Nephron (organoid): ENCODE data around the gene AKT2.
A peak's percentile ranks its signal among the peaks of the same experiment; 100 is the strongest.

Experiments
- H3K27ac Mint-ChIP-seq, 3 experiments: 2 replicates each; pipeline ENCODE4 v1.8.0; 2020; ENCODE audit warnings: mixed read lengths in 3 of 3, mild to moderate bottlenecking in 2 of 3, moderate library complexity in 1 of 3
- H3K27me3 Mint-ChIP-seq: 2 replicates; pipeline ENCODE4 v1.8.0; 2021; ENCODE audit warnings: low read depth, mild to moderate bottlenecking, moderate library complexity, mixed read lengths
- H3K36me3 Mint-ChIP-seq: 2 replicates; pipeline ENCODE4 v1.8.0; 2020; ENCODE audit warnings: low read depth, mixed read lengths
- H3K4me1 Mint-ChIP-seq: 2 replicates; pipeline ENCODE4 v1.8.0; 2020; ENCODE audit warnings: mixed read lengths
- H3K4me3 Mint-ChIP-seq, 3 experiments: 2 replicates each; pipeline ENCODE4 v1.8.0; 2020; ENCODE audit warnings: mild to moderate bottlenecking in 3 of 3, mixed read lengths in 3 of 3, moderate library complexity in 2 of 3
- H3K9me3 Mint-ChIP-seq: 2 replicates; pipeline ENCODE4 v1.8.0; 2020; ENCODE audit warnings: mixed read lengths
- TF ChIP-seq, protein P1 (sequence below), 3 experiments: fragments of 200-600 bp; sonication (generic); IDR thresholded peaks; one replicate each; pipeline ENCODE4 v1.5.0; 2021; ENCODE audit warnings: antibody characterized with exemption in 3 of 3; ENCODE audit not compliant: unreplicated experiment in 3 of 3

AKT2 gene

DNA sequence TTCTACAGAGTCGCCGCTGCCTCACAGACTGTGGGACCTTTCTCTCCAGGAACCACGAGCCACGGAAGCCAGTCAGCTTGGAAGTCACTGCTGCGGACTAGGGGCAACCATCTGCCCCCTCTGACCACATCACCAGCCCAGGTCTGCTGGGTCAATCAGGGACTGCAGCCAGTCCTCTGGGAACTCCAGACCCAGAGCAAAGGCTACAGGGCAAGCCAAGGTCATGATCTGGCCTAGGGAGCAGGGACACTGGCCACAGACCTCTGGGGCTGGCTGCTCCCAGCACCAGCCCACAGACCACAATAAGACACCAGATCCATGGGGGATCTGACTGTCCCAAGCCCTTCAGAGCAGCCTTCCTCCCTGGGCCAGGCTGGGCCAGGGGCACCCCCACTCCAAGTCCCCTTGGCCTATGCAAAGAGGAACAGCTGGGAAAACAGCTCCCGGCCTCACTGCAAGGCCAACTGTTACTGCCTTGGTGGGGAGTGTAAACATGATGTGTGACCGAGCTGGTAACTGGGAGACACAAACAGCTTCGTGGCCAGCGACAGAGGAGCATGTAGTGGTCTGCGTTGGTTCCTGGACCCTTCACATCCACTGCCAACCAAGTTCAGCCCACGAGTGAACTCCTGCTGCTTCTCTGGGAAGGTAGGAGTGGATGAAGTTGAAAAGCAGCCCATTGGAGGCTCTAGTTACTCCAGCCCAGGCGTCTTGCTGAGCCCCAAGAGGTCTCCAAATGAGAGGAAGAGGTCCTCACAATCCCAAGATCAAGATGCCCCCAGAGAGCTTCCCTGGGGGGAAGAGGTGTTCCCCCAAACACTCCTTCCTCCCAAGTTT lies 1.5 kb downstream of the AKT2 start:
- H3K9me3 Mint-ChIP-seq: no peaks in the 10 kb centered on the region
- H3K27me3 Mint-ChIP-seq: no peaks in the 10 kb centered on the region
- peak overlapping the region; percentile 90 to 98 (median 92) for H3K4me3 Mint-ChIP-seq
- H3K36me3 Mint-ChIP-seq: no peaks in the 10 kb centered on the region
- peaks cover 61% of the 10 kb centered on the region for H3K4me1 Mint-ChIP-seq
- H3K27ac Mint-ChIP-seq: peak overlapping the region; percentile 99
- TF ChIP-seq, protein P1, sequence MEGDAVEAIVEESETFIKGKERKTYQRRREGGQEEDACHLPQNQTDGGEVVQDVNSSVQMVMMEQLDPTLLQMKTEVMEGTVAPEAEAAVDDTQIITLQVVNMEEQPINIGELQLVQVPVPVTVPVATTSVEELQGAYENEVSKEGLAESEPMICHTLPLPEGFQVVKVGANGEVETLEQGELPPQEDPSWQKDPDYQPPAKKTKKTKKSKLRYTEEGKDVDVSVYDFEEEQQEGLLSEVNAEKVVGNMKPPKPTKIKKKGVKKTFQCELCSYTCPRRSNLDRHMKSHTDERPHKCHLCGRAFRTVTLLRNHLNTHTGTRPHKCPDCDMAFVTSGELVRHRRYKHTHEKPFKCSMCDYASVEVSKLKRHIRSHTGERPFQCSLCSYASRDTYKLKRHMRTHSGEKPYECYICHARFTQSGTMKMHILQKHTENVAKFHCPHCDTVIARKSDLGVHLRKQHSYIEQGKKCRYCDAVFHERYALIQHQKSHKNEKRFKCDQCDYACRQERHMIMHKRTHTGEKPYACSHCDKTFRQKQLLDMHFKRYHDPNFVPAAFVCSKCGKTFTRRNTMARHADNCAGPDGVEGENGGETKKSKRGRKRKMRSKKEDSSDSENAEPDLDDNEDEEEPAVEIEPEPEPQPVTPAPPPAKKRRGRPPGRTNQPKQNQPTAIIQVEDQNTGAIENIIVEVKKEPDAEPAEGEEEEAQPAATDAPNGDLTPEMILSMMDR (IDR thresholded peaks at IDR 0.05; ENCODE audit: unreplicated experiment in 3 of 3): no peak

GRCh38 chr19:40282920-40283319 lies 2.2 kb downstream of the AKT2 start:
- peaks cover 68% of the 10 kb centered on the region for H3K4me1 Mint-ChIP-seq
- peak overlapping the region; percentile 99 for H3K27ac Mint-ChIP-seq
- TF ChIP-seq, protein P1 (IDR thresholded peaks at IDR 0.05; ENCODE audit: unreplicated experiment in 3 of 3): no peak
- H3K27me3 Mint-ChIP-seq: no peaks in the 10 kb centered on the region
- no peaks in the 10 kb centered on the region for H3K9me3 Mint-ChIP-seq
- no peaks in the 10 kb centered on the region for H3K36me3 Mint-ChIP-seq
- peak overlapping the region; percentile 90 to 98 (median 92) for H3K4me3 Mint-ChIP-seq

DNA sequence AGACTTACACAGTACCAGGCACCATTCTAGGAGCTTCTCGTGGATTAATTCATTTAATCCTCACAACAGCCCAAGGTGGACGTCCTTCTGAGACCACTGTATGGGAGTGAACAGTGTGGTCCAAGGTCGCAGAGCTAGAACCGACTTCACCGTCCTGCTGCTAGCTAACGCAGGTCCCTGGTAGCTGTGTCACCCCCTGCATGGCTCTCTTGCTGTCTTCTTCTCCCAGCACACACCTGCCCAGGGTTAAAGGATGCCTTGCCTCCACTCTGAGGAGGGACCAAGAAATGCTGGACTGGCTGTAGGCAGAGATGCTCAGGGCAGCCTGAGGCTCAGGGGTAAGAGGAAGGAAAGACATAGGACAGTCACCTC lies 3.0 kb downstream of the AKT2 start:
- H3K27me3 Mint-ChIP-seq: no peaks in the 10 kb centered on the region
- H3K36me3 Mint-ChIP-seq: no peaks in the 10 kb centered on the region
- H3K27ac Mint-ChIP-seq: peak overlapping the region; percentile 96 to 99 (median 99)
- no peaks in the 10 kb centered on the region for H3K9me3 Mint-ChIP-seq
- peaks cover 75% of the 10 kb centered on the region for H3K4me1 Mint-ChIP-seq
- H3K4me3 Mint-ChIP-seq: peak overlapping the region in 2 of 3 experiments; percentile 55 to 92
- TF ChIP-seq, protein P1 (IDR thresholded peaks at IDR 0.05; ENCODE audit: unreplicated experiment in 3 of 3): no peak

DNA sequence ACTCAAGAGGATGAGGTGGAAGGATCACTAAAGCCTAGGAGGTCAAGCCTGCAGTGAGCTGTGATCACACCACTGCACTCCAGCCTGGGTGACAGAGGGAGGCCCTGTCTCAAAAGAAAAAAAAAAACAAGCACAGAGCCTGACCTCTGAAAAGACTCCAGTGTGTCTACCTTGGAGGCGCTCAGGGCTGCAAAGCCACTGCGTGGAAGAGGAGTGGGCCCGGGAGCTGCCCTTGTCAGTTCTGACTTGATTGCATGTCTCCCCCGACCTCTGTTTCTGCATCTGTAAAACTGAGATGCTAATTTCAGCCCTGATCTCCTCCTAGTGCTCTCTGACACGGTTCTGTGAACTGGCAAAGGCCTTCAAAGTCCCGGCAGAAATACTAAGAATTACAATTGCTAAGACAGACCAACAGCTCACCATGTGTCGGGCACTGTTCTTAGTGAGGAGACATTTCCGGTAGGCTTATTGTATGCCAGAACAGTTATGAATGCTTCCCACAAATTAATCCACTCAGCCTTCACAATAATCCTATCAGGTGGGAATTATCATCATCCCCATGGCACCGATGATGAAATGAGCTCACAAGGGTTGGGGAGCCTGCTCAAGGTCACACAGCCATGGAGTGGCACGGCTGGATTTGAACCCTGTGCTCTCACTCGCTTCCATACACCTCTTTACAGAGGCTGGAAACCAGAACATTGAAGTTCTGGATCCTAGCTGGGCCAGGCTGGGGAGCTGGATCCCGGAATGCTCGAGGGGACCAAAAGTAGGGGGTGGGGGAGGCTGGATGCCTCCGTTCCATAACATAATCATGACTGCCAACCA lies 3.5 kb downstream of the AKT2 start:
- Mint-ChIP-seq H3K27ac (peak overlapping the region; percentile 96 to 99 (median 99)), H3K27me3 (no peaks in the 10 kb centered on the region), H3K36me3 (no peaks in the 10 kb centered on the region), H3K4me1 (peaks cover 73% of the 10 kb centered on the region), H3K9me3 (no peaks in the 10 kb centered on the region), H3K4me3 (peak overlapping the region in 2 of 3 experiments; percentile 50 to 55)
- TF ChIP-seq, protein P1 (IDR thresholded peaks at IDR 0.05; ENCODE audit: unreplicated experiment in 3 of 3): no peak

DNA sequence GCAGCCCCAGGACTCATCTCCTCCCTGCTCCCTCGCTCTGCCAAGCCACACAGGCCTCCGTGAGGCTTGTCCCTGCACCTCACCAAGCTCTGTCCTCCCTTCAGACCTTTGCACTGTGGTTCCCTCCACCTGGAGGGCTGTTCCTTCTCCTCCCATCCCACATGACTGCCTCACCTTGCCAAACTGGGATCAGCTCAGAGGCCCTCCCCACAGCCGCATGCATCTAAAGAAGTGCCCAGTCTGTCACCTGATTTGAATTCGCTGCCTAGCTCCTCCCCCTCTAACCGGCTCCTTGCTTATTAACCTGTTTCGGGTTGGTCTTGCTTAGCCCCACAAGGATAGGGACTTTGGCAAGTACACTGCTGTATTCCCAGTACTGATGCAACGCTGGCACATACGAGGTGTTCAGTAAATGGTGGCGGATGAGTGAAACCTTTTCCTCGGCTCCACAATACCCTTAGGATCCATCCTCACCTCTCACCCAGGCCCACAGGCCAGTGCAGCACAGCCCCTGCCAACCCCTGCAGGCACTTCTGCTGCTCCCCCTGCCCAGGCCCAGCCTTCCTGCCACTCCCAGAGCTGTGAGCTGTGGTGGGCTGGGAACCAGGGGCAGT lies 4.4 kb downstream of the AKT2 start:
- no peaks in the 10 kb centered on the region for H3K9me3 Mint-ChIP-seq
- no peaks in the 10 kb centered on the region for H3K36me3 Mint-ChIP-seq
- peaks cover 66% of the 10 kb centered on the region for H3K4me1 Mint-ChIP-seq
- H3K27me3 Mint-ChIP-seq: no peaks in the 10 kb centered on the region
- peak overlapping the region; percentile 96 to 98 (median 97) for H3K27ac Mint-ChIP-seq
- H3K4me3 Mint-ChIP-seq: peak overlapping the region; percentile 56 to 76 (median 72)
- TF ChIP-seq, protein P1 (IDR thresholded peaks at IDR 0.05; ENCODE audit: unreplicated experiment in 3 of 3): no peak
